ENCODE data around the gene GRHL3.

DNA sequence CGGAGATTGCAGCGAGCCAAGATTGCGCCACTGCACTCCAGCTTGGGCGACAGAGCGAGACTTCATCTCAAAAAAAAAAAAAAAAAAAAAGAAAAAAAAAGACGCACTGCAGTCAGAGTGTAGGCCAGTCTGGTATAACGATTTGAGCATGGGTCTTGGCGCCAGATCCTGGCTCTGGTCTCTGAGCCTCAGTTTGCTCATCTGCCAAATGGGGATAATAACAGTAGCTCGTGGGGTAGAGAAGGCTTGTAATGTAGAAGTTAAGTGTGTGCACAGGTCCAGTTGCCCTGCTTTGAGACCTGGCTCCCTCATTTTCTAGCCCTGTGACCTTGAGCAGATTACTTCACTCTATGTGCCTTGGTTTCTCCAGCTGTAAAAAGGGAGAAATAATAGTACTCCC is 26.3 kb upstream of the GRHL3 start:
- TF ChIP-seq EZH2 (IDR thresholded peaks at IDR 0.05; ENCODE audit: borderline replicate concordance) = no peak
- no peak for TF ChIP-seq EZH2phosphoT487 (IDR thresholded peaks at IDR 0.05; ENCODE audit: low read depth, severe bottlenecking, unreplicated experiment)
- TF ChIP-seq, protein P1, sequence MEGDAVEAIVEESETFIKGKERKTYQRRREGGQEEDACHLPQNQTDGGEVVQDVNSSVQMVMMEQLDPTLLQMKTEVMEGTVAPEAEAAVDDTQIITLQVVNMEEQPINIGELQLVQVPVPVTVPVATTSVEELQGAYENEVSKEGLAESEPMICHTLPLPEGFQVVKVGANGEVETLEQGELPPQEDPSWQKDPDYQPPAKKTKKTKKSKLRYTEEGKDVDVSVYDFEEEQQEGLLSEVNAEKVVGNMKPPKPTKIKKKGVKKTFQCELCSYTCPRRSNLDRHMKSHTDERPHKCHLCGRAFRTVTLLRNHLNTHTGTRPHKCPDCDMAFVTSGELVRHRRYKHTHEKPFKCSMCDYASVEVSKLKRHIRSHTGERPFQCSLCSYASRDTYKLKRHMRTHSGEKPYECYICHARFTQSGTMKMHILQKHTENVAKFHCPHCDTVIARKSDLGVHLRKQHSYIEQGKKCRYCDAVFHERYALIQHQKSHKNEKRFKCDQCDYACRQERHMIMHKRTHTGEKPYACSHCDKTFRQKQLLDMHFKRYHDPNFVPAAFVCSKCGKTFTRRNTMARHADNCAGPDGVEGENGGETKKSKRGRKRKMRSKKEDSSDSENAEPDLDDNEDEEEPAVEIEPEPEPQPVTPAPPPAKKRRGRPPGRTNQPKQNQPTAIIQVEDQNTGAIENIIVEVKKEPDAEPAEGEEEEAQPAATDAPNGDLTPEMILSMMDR (IDR thresholded peaks at IDR 0.05; ENCODE audit: poor library complexity) = no peak

Measured in hepatocyte (in vitro differentiated cells).